Activated B cell treated with CpG ODN at 0.5 μM for 24 hours (primary cell): ENCODE results near the gene LCE1F. TPM values are rescaled to one million over a fixed set of nuclear protein-coding genes. Genes with fewer than 3 reads are reported as not detected.

Experiments
- ATAC-seq: fragments of 200-7000 bp; cut with Tn5 transposase; one replicate; pipeline ENCODE4 v1.10.0; 2021; ENCODE audit warnings: low read depth, mild to moderate bottlenecking, moderate library complexity
- CTCF ChIA-PET: fragments of 350-600 bp; sonication (Branson Sonifier 250); formaldehyde crosslinking; loops from one replicate; lab custom pipeline; 2021; ENCODE audit warnings: antibody characterized with exemption; lab: Charles Lee
- POLR2A ChIA-PET: fragments of 350-600 bp; sonication (Branson Sonifier 250); formaldehyde crosslinking; loops from one replicate; lab custom pipeline; 2021; ENCODE audit warnings: antibody characterized with exemption; lab: Charles Lee
- DNase-seq: peaks from one replicate; pipeline ENCODE4 v3.0.0; 2022
- H3K27ac Mint-ChIP-seq: one replicate; pipeline ENCODE4 v1.8.0; 2020; ENCODE audit warnings: mixed read lengths
- H3K27me3 Mint-ChIP-seq: one replicate; pipeline ENCODE4 v1.8.0; 2021; ENCODE audit warnings: mixed read lengths
- H3K36me3 Mint-ChIP-seq: one replicate; pipeline ENCODE4 v1.8.0; 2021; ENCODE audit warnings: low read depth, mixed read lengths
- H3K4me1 Mint-ChIP-seq: one replicate; pipeline ENCODE4 v1.8.0; 2021; ENCODE audit warnings: mixed read lengths
- H3K4me3 Mint-ChIP-seq: one replicate; pipeline ENCODE4 v1.8.0; 2020; ENCODE audit warnings: mild to moderate bottlenecking, mixed read lengths
- H3K9me3 Mint-ChIP-seq: one replicate; pipeline ENCODE4 v1.8.0; 2020; ENCODE audit warnings: mixed read lengths
- intact Hi-C: fragments of 100-400 bp; cut with micrococcal nuclease; formaldehyde crosslinking; loops from one replicate; pipeline ENCODE4 v1.15.1; 2024
- total RNA-seq: library from RNA; stranded (reverse); gene quantifications from 2 replicates; pipeline ENCODE4 v1.2.3, GENCODE V29; 2022
- TF ChIP-seq, protein P1 (sequence below): fragments of 200-600 bp; IDR thresholded peaks from one replicate; pipeline ENCODE4 v1.8.0; 2022; ENCODE audit warnings: antibody characterized with exemption, mild to moderate bottlenecking

The LCE1F gene
- total RNA-seq, 1 donor from 2014 or later, result not detected

DNA sequence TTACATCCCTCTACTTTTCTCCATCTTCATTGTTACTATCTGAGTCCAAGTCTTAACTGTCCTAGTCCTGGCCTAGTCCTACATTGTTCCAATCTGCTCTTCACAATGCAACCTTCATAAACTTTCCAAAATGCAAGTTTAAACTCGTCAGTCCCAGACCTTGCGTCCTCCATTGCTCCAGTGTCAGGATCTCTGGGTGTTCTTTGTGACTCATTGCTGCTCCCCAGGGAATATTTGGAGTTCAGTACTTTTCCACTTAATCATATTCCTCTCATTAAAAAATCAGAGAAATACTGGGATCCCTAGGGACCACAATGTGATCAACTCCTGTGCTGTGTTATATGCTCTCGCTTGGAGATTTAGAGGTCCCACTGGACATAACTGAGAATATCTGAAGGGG is 35.1 kb upstream of the LCE1F start:
- Mint-ChIP-seq H3K4me1 (no peaks in the 10 kb centered on the region), H3K4me3 (no peak overlapping the region), H3K9me3 (no peaks in the 10 kb centered on the region), H3K36me3 (no peaks in the 10 kb centered on the region), H3K27me3 (peaks cover 17% of the 10 kb centered on the region), H3K27ac (no peak overlapping the region)
- ChIA-PET CTCF (no interaction called here), POLR2A (no interaction called here)
- intact Hi-C loops, result no loop called here
- no peak for ATAC-seq
- TF ChIP-seq, protein P1, sequence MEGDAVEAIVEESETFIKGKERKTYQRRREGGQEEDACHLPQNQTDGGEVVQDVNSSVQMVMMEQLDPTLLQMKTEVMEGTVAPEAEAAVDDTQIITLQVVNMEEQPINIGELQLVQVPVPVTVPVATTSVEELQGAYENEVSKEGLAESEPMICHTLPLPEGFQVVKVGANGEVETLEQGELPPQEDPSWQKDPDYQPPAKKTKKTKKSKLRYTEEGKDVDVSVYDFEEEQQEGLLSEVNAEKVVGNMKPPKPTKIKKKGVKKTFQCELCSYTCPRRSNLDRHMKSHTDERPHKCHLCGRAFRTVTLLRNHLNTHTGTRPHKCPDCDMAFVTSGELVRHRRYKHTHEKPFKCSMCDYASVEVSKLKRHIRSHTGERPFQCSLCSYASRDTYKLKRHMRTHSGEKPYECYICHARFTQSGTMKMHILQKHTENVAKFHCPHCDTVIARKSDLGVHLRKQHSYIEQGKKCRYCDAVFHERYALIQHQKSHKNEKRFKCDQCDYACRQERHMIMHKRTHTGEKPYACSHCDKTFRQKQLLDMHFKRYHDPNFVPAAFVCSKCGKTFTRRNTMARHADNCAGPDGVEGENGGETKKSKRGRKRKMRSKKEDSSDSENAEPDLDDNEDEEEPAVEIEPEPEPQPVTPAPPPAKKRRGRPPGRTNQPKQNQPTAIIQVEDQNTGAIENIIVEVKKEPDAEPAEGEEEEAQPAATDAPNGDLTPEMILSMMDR, result no peak
- DNase-seq, result no peak

DNA sequence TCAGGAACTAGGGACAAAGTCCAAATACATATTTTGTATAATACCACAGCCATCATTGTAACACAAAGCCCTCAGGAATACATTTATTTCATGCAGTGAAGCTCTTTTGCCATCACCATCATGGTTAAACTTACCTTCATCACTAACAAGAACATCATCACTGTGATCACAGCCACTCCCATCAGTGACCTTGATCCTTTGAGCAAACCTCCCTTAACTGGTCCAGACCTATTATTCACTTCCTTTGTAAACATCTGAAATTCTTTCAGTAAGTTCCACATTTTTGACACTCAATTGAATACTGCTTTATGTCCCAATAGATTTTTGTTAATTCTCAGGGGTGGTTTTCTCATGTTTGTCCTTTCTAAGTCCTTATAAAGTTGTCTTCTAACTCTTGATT is 33.3 kb upstream of the LCE1F start:
- intact Hi-C loops, result no loop called here
- CTCF ChIA-PET, result no interaction called here
- Mint-ChIP-seq H3K4me1 (no peaks in the 10 kb centered on the region), H3K27ac (no peak overlapping the region), H3K9me3 (no peaks in the 10 kb centered on the region), H3K4me3 (no peak overlapping the region), H3K36me3 (no peaks in the 10 kb centered on the region), H3K27me3 (peaks cover 18% of the 10 kb centered on the region)
- POLR2A ChIA-PET, result no interaction called here
- TF ChIP-seq, protein P1, result no peak
- ATAC-seq, result no peak
- DNase-seq, result no peak

DNA sequence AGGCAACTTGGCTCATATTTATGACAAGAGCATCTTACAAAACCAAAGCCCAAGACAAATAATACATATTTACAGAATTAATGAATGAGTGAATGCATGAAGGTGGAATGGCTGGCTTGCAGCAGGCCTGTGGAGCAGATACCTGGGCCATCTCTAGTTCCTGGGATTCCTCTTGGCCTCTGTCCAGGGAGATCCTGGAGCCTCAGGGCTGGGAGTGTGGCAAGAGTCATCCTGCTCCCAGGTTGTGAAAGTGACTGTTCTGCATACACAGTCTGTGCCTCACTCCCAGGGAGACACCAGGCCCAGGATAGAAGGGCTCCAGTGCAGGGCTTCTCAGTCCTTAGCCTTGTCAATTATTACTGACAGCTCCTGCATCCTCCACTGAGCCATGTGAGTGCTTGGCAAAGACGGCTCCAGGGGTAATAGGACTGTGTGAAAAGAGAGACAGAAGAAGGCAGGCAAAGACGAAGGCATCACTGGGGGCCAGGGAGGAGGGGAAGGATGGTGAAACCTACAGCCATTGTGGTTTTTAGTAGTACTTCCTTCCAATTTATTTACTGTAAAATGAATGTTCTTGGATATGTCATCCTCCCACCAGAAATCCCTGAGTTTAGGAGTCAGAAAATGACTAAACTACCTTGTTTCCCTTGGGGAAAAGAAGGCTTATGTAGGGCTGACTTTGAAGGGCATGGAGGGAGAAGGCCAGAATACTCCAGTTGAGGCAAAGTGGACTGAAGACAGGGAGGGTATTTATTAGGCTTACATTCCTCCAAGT is 31.4 kb upstream of the LCE1F start:
- Mint-ChIP-seq H3K4me3 (no peak overlapping the region), H3K36me3 (no peaks in the 10 kb centered on the region), H3K4me1 (no peaks in the 10 kb centered on the region), H3K27ac (no peak overlapping the region), H3K9me3 (no peaks in the 10 kb centered on the region), H3K27me3 (peaks cover 12% of the 10 kb centered on the region)
- ATAC-seq (no peak), DNase-seq (no peak)
- intact Hi-C loops, result no loop called here
- ChIA-PET POLR2A (no interaction called here), CTCF (no interaction called here)
- TF ChIP-seq, protein P1, result no peak

DNA sequence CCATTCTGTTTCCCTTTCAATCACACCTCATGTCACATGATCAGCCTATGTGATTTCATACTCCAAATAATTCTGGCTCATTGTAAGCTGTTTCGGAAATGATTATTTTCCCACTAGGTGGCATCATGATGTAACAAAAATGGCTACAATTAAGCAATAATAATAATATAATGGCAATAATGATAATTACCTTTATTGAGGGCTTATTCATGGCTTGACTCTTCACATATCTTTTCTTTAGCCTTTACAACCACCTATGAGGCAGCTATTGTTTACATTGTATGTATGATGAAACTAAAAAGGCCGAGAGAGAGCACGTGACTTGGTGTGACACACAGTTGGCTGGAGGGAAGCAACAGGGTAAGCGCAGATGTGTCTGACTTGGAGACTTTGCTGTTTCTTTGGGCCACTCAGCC is 29.6 kb upstream of the LCE1F start:
- no peak overlapping the region for H3K4me3 Mint-ChIP-seq
- TF ChIP-seq, protein P1, result no peak
- no peaks in the 10 kb centered on the region for H3K4me1 Mint-ChIP-seq
- H3K27ac Mint-ChIP-seq, result no peak overlapping the region
- DNase-seq, result no peak
- ChIA-PET CTCF (interaction anchor here (0.6 kb wide), 1 partner anchor 17 kb away, joined by 3 read pairs; no protein-coding TSS in a partner anchor), POLR2A (no interaction called here)
- peaks cover 12% of the 10 kb centered on the region for H3K27me3 Mint-ChIP-seq
- no peak for ATAC-seq
- H3K9me3 Mint-ChIP-seq, result no peaks in the 10 kb centered on the region
- intact Hi-C loops, result no loop called here
- no peaks in the 10 kb centered on the region for H3K36me3 Mint-ChIP-seq

DNA sequence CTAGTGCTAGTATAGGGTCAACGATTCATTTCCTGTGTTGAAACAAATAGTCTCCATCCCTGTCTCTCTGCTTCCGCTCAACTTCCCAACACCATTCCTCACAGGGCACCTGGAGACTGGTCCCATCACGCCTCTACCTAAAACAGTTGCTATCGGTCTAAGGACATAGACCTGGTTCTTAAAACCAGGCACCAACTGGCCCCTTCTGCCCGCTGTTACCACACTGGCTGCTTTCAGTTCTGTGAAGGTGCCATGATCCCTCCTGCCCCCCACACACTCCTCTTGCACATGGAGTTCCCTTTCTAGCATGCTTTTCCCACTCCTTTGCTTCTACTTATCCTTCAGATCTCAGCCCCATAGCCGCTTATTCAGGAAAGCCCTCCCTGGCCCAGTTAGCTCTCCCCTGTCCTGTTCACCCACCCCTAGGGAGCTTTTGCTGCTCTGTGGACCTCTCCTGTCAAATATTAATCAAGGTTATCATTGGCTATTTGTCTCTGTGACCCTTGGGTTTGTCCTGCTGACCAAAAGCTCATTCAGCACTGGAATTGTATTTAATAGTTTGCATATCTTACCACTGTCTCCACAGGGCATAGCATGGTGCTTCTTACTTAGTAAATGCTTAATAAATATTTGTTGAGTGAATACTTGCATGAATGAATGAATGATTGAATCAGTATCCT is 29.0 kb upstream of the LCE1F start:
- DNase-seq, result no peak
- intact Hi-C loops, result no loop called here
- Mint-ChIP-seq H3K4me3 (no peak overlapping the region), H3K27me3 (peaks cover 15% of the 10 kb centered on the region), H3K9me3 (no peaks in the 10 kb centered on the region), H3K36me3 (no peaks in the 10 kb centered on the region), H3K4me1 (no peaks in the 10 kb centered on the region), H3K27ac (no peak overlapping the region)
- TF ChIP-seq, protein P1, result no peak
- no peak for ATAC-seq
- ChIA-PET CTCF (no interaction called here), POLR2A (no interaction called here)
